HepG2 (cell line): Measurements from ENCODE around the gene ATF1. TPM values are rescaled to one million over a fixed set of nuclear protein-coding genes. Genes with fewer than 3 reads are reported as not detected.

Experiments
- ATAC-seq: fragments of 200-7000 bp; cut with Tn5 transposase; 3 replicates; pipeline ENCODE4 v1.9.1; 2020; ENCODE audit warnings: mild to moderate bottlenecking, moderate library complexity
- BruUV-seq: library from RNA; stranded (reverse); fragments of 400-500 nt; replicated peaks from 2 replicates; lab custom pipeline; 2021; lab: Mats Ljungman, UMichigan
- CTCF ChIA-PET: fragments of 300-600 bp; formaldehyde crosslinking; extraction: SDS; loops from one replicate; lab custom pipeline; 2021; ENCODE audit warnings: low total read pairs, inconsistent platforms, low intra/inter-chr PET ratio; lab: Yijun Ruan, JAX
- POLR2A ChIA-PET: fragments of 350-600 bp; sonication (Branson Sonifier 250); formaldehyde crosslinking; loops from one replicate; lab custom pipeline; 2020; ENCODE audit warnings: antibody characterized with exemption, inconsistent platforms; lab: Yijun Ruan, JAX
- DNase-seq: peaks from one replicate; pipeline ENCODE4 v3.0.0-alpha.2; 2015; ENCODE audit warnings: low spot score
- FAIRE-seq: peaks from 3 replicates; lab custom pipeline; 2011; peaks lifted over from hg19 to GRCh38; lab: Jason Lieb, UNC
- H2AFZ ChIP-seq: one replicate; pipeline ENCODE4 v1.6.1; 2011; ENCODE audit warnings: low read length, inconsistent platforms
- H3K27ac ChIP-seq: fragments of 300-600 bp; 3 replicates; pipeline ENCODE4 v1.8.0; 2011; ENCODE audit warnings: mixed run types, mild to moderate bottlenecking, mixed read lengths, low read length, inconsistent platforms; ENCODE audit not compliant: insufficient read depth; ENCODE audit errors: extremely low read length
- H3K27me3 ChIP-seq, 2 experiments: fragments of 200-600 bp in 1 of 2; 2 replicates in 1 of 2; 3 replicates in 1 of 2; pipeline versions ENCODE4 v1.6.0 to v1.8.0; 2011; ENCODE audit warnings: low read length in 2 of 2, mild to moderate bottlenecking in 2 of 2, moderate library complexity in 2 of 2, inconsistent platforms in 1 of 2; ENCODE audit not compliant: insufficient read depth in 2 of 2, control insufficient read depth in 1 of 2
- H3K36me3 ChIP-seq, 2 experiments: fragments of 200-600 bp in 1 of 2; replicated peaks in 1 of 2; 2 replicates in 1 of 2; 3 replicates in 1 of 2; pipeline versions ENCODE4 v1.5.1 to v1.8.0; 2011; ENCODE audit warnings: low read length in 2 of 2, inconsistent platforms in 1 of 2; ENCODE audit not compliant: insufficient read depth in 2 of 2, control insufficient read depth in 1 of 2
- H3K4me1 ChIP-seq: 2 replicates; pipeline ENCODE4 v1.5.1; 2012; ENCODE audit warnings: low read length, inconsistent platforms; ENCODE audit not compliant: insufficient read depth
- H3K4me2 ChIP-seq: 2 replicates; pipeline ENCODE4 v1.6.0; 2011; ENCODE audit warnings: low read depth, low read length, inconsistent platforms
- H3K4me3 ChIP-seq, 3 experiments: fragments of 200-600 bp in 1 of 3; sonication (generic), shearing (Covaris generic) in 1 of 3; replicated peaks in 1 of 3; 2 replicates each; pipeline ENCODE4 v1.5.1; 2011 to 2016; ENCODE audit warnings: low read length in 3 of 3, inconsistent platforms in 2 of 3, low read depth in 2 of 3, mild to moderate bottlenecking in 2 of 3, control low read depth in 1 of 3, mixed read lengths in 1 of 3; ENCODE audit not compliant: insufficient read depth in 1 of 3
- H3K79me2 ChIP-seq: one replicate; pipeline ENCODE4 v1.6.1; 2011; ENCODE audit warnings: low read length, inconsistent platforms; ENCODE audit not compliant: insufficient read depth
- H3K9ac ChIP-seq: 2 replicates; pipeline ENCODE4 v1.6.0; 2011; ENCODE audit warnings: mild to moderate bottlenecking, low read depth, low read length, inconsistent platforms; ENCODE audit not compliant: insufficient read depth
- H3K9me3 ChIP-seq: 2 replicates; pipeline ENCODE4 v1.5.1; 2012; ENCODE audit warnings: mild to moderate bottlenecking, low read length
- H4K20me1 ChIP-seq: 2 replicates; pipeline ENCODE4 v1.6.0; 2011; ENCODE audit warnings: inconsistent platforms, mild to moderate bottlenecking, low read length, moderate library complexity; ENCODE audit not compliant: insufficient read depth
- NFYC ChIP-seq: IDR thresholded peaks from 2 replicates; pipeline ENCODE4 v1.6.1; 2016; ENCODE audit warnings: missing genetic modification reagents, missing compliant biosample characterization
- NR2F6 ChIP-seq, 2 experiments: IDR thresholded peaks; 2 replicates each; pipeline ENCODE4 v1.6.1; 2016; ENCODE audit warnings: antibody characterized with exemption in 1 of 2, mild to moderate bottlenecking in 1 of 2
- RFX1 ChIP-seq: fragments of 450-650 bp; IDR thresholded peaks from 2 replicates; pipeline ENCODE4 v1.6.1; 2017
- SMARCE1 ChIP-seq: fragments of 450-650 bp; IDR thresholded peaks from 2 replicates; pipeline ENCODE4 v1.6.1; 2017; ENCODE audit warnings: borderline replicate concordance
- YEATS4 ChIP-seq: sonication (generic); formaldehyde crosslinking; IDR thresholded peaks from 2 replicates; pipeline ENCODE4 v1.4.0; 2020; ENCODE audit warnings: missing genetic modification reagents, borderline replicate concordance
- ZNF30 ChIP-seq: sonication (generic); formaldehyde crosslinking; IDR thresholded peaks from 2 replicates; pipeline ENCODE4 v1.5.0; 2020; ENCODE audit warnings: mild to moderate bottlenecking, missing genetic modification reagents
- WGBS: methylation state at CpG from one replicate; pipeline ENCODE4 v1.1.6; 2017; ENCODE audit warnings: low lambda C conversion rate; 5-methylcytosine and 5-hydroxymethylcytosine counted together
- in situ Hi-C: cut with HindIII; loops from 2 replicates; pipeline ENCODE4 v1.10.0; 2017; ENCODE audit warnings: low pct_unique_long_range_greater_than_20kb; ENCODE audit not compliant: extremely low pct_ligation_motif_present
- intact Hi-C: fragments of 100-400 bp; cut with micrococcal nuclease; formaldehyde crosslinking; loops from one replicate; pipeline ENCODE4 v1.10.0; 2022; ENCODE audit not compliant: unreplicated experiment
- polyA plus RNA-seq, 8 experiments: library from polyadenylated mRNA; depleted of rRNA in 3 of 8; stranded (reverse) in 7 of 8; unstranded in 1 of 8; fragments of >200 nt; fragmentation: Illumina TruSeq in 4 of 8; extraction: Trizol in 4 of 8; gene quantifications; 2 replicates each; pipeline versions ENCODE4 v1.2.1 to v1.2.3, GENCODE V29; 2011 to 2016; ENCODE audit warnings: low read depth in 4 of 8, missing spikeins in 1 of 8, mixed read lengths in 1 of 8; ENCODE audit not compliant: insufficient read depth in 1 of 8
- total RNA-seq, 5 experiments: library from RNA; depleted of rRNA; stranded (reverse); fragments of >200 nt; fragmentation: Illumina TruSeq; extraction: Trizol; gene quantifications; 2 replicates each; pipeline ENCODE4 v1.2.3, GENCODE V29; 2016; ENCODE audit warnings: low read depth in 1 of 5
- TF ChIP-seq, protein P1 (sequence below): sonication (generic); formaldehyde crosslinking; IDR thresholded peaks from 2 replicates; pipeline ENCODE4 v1.5.1; 2020; ENCODE audit warnings: mild to moderate bottlenecking, missing genetic modification reagents, borderline replicate concordance
- TF ChIP-seq, protein P2 (sequence below): sonication (generic); formaldehyde crosslinking; IDR thresholded peaks from 2 replicates; pipeline ENCODE4 v1.4.0; 2020; ENCODE audit warnings: mild to moderate bottlenecking, missing genetic modification reagents, borderline replicate concordance
- TF ChIP-seq, protein P3 (sequence below): sonication (generic); formaldehyde crosslinking; IDR thresholded peaks from 2 replicates; pipeline ENCODE4 v1.8.1; 2022; ENCODE audit warnings: low read depth, mild to moderate bottlenecking, missing genetic modification reagents

ATF1 gene
- total and polyA plus RNA-seq, 2 of the 13 experiments (the other 11 are each of a cell fraction or from before 2014, with no cell fraction given) = 29.3 to 52.0 TPM

DNA sequence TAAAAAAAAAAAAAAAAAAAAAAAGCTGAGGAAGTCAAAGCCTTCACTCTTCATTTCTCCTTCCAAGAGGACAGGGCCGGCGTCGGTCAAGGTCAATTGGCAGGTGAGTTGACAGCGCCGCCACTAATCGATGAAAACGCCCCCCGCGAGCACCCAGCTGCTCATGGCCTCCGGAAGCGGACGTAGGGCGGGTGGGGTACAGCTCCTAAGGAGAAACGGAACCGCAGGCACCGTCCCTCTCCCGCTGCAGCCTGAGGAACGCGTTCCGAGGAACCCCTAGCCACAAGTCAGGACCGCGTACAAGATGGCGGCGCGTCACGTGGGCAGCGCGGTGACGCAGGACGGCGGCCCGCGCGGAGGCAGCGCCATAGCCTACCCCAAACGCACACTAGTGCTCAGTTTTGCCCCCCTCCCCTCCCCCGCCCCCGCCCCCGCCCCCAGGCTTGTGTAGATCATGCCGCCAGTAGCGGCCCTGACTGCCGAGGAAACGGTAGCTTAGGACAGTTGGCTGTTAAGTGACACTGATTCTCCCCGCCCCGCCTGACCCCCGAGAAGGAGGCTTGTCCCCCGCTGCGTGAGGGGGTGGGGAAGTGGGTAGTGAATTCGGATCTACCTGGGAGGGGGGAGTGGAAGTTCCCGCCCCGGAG, at the start of gene ATF1 (continued):
- TF ChIP-seq, protein P1, sequence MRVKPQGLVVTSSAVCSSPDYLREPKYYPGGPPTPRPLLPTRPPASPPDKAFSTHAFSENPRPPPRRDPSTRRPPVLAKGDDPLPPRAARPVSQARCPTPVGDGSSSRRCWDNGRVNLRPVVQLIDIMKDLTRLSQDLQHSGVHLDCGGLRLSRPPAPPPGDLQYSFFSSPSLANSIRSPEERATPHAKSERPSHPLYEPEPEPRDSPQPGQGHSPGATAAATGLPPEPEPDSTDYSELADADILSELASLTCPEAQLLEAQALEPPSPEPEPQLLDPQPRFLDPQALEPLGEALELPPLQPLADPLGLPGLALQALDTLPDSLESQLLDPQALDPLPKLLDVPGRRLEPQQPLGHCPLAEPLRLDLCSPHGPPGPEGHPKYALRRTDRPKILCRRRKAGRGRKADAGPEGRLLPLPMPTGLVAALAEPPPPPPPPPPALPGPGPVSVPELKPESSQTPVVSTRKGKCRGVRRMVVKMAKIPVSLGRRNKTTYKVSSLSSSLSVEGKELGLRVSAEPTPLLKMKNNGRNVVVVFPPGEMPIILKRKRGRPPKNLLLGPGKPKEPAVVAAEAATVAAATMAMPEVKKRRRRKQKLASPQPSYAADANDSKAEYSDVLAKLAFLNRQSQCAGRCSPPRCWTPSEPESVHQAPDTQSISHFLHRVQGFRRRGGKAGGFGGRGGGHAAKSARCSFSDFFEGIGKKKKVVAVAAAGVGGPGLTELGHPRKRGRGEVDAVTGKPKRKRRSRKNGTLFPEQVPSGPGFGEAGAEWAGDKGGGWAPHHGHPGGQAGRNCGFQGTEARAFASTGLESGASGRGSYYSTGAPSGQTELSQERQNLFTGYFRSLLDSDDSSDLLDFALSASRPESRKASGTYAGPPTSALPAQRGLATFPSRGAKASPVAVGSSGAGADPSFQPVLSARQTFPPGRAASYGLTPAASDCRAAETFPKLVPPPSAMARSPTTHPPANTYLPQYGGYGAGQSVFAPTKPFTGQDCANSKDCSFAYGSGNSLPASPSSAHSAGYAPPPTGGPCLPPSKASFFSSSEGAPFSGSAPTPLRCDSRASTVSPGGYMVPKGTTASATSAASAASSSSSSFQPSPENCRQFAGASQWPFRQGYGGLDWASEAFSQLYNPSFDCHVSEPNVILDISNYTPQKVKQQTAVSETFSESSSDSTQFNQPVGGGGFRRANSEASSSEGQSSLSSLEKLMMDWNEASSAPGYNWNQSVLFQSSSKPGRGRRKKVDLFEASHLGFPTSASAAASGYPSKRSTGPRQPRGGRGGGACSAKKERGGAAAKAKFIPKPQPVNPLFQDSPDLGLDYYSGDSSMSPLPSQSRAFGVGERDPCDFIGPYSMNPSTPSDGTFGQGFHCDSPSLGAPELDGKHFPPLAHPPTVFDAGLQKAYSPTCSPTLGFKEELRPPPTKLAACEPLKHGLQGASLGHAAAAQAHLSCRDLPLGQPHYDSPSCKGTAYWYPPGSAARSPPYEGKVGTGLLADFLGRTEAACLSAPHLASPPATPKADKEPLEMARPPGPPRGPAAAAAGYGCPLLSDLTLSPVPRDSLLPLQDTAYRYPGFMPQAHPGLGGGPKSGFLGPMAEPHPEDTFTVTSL (CRISPR knock-in tag) = no peak
- TF ChIP-seq SMARCE1 = no peak
- TF ChIP-seq, all 625 proteins: peak for 232

DNA sequence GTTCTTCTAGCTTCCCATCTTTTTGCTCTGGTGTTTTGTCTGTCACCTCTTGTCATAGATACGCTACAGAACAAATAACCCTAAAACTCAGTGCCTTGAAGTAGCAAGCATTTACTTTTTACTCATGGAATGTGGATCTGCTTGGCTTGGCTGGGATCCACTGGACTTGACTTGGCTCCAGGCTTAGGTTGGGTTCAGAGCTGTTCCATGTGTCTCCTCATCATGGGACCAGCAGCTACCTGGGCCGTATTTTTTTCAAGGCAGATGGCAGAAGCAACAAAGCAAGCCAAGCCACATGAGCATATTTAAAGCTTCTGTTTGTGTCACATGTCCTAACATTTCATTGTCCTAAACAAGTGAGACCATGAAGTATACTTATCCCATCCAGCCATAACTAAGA, 48.7 kb upstream of the ATF1 start:
- BruUV-seq = no TSS peak
- CTCF ChIA-PET = no interaction called here
- H4K20me1 ChIP-seq = no peaks in the 10 kb centered on the region
- no peaks in the 10 kb centered on the region for H3K27me3 ChIP-seq
- FAIRE-seq = no peak
- no peaks in the 10 kb centered on the region for H3K79me2 ChIP-seq
- peaks cover 15 to 66% of the 10 kb centered on the region in 2 experiments for H3K36me3 ChIP-seq
- POLR2A ChIA-PET = interaction anchor here (0.7 kb wide), 1 partner anchor 37 kb away, joined by 3 read pairs; no protein-coding TSS in a partner anchor
- no peaks in the 10 kb centered on the region for H3K4me1 ChIP-seq
- ATAC-seq = no peak
- WGBS = 96% methylated on average over 2 of the region's 2 CpGs
- H2AFZ ChIP-seq = no peak overlapping the region
- no peak overlapping the region for H3K4me2 ChIP-seq
- intact Hi-C loops = no loop called here
- no peaks in the 10 kb centered on the region for H3K9me3 ChIP-seq
- H3K9ac ChIP-seq = no peak overlapping the region
- H3K4me3 ChIP-seq = no peak overlapping the region
- H3K27ac ChIP-seq = no peak overlapping the region
- no peak for DNase-seq
- in situ Hi-C loops = no loop called here
- TF ChIP-seq YEATS4 (CRISPR knock-in tag) = no peak
- no peak for TF ChIP-seq ZNF30 (CRISPR knock-in tag)
- TF ChIP-seq, protein P2, sequence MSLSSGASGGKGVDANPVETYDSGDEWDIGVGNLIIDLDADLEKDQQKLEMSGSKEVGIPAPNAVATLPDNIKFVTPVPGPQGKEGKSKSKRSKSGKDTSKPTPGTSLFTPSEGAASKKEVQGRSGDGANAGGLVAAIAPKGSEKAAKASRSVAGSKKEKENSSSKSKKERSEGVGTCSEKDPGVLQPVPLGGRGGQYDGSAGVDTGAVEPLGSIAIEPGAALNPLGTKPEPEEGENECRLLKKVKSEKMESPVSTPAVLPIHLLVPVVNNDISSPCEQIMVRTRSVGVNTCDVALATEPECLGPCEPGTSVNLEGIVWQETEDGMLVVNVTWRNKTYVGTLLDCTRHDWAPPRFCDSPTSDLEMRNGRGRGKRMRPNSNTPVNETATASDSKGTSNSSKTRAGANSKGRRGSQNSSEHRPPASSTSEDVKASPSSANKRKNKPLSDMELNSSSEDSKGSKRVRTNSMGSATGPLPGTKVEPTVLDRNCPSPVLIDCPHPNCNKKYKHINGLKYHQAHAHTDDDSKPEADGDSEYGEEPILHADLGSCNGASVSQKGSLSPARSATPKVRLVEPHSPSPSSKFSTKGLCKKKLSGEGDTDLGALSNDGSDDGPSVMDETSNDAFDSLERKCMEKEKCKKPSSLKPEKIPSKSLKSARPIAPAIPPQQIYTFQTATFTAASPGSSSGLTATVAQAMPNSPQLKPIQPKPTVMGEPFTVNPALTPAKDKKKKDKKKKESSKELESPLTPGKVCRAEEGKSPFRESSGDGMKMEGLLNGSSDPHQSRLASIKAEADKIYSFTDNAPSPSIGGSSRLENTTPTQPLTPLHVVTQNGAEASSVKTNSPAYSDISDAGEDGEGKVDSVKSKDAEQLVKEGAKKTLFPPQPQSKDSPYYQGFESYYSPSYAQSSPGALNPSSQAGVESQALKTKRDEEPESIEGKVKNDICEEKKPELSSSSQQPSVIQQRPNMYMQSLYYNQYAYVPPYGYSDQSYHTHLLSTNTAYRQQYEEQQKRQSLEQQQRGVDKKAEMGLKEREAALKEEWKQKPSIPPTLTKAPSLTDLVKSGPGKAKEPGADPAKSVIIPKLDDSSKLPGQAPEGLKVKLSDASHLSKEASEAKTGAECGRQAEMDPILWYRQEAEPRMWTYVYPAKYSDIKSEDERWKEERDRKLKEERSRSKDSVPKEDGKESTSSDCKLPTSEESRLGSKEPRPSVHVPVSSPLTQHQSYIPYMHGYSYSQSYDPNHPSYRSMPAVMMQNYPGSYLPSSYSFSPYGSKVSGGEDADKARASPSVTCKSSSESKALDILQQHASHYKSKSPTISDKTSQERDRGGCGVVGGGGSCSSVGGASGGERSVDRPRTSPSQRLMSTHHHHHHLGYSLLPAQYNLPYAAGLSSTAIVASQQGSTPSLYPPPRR (CRISPR knock-in tag) = no peak
- no peak for TF ChIP-seq NR2F6 (IDR thresholded peaks at IDR 0.05)
- TF ChIP-seq NR2F6 (CRISPR knock-in tag; IDR thresholded peaks at IDR 0.05) = no peak
- TF ChIP-seq NFYC (CRISPR knock-in tag) = no peak
- TF ChIP-seq RFX1 = no peak
- TF ChIP-seq, protein P3, sequence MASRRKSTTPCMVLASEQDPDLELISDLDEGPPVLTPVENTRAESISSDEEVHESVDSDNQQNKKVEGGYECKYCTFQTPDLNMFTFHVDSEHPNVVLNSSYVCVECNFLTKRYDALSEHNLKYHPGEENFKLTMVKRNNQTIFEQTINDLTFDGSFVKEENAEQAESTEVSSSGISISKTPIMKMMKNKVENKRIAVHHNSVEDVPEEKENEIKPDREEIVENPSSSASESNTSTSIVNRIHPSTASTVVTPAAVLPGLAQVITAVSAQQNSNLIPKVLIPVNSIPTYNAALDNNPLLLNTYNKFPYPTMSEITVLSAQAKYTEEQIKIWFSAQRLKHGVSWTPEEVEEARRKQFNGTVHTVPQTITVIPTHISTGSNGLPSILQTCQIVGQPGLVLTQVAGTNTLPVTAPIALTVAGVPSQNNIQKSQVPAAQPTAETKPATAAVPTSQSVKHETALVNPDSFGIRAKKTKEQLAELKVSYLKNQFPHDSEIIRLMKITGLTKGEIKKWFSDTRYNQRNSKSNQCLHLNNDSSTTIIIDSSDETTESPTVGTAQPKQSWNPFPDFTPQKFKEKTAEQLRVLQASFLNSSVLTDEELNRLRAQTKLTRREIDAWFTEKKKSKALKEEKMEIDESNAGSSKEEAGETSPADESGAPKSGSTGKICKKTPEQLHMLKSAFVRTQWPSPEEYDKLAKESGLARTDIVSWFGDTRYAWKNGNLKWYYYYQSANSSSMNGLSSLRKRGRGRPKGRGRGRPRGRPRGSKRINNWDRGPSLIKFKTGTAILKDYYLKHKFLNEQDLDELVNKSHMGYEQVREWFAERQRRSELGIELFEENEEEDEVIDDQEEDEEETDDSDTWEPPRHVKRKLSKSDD (CRISPR knock-in tag) = no peak
